Upper lobe of left lung (tissue), 4 donors: ENCODE measurements around the gene CTPS1.

Experiments
- CTCF ChIP-seq, 6 experiments: fragments of 450-650 bp in 4 of 6; fragments of 200-600 bp in 2 of 6; sonication (generic) in 2 of 6; IDR thresholded peaks; one replicate each; pipeline ENCODE4 v1.5.1; 2016 to 2019; ENCODE audit warnings: antibody characterized with exemption in 6 of 6
- EP300 ChIP-seq, 4 donors: sonication (generic); formaldehyde crosslinking; IDR thresholded peaks; one replicate each; pipeline ENCODE4 v1.5.1; 2017; ENCODE audit warnings: antibody characterized with exemption in 4 of 4, control low read depth in 2 of 4
- POLR2A ChIP-seq, 4 donors: fragments of 450-650 bp; IDR thresholded peaks; one replicate each; pipeline ENCODE4 v1.5.1; 2016 to 2017; ENCODE audit warnings: antibody characterized with exemption in 4 of 4, mild to moderate bottlenecking in 2 of 4
- POLR2AphosphoS5 ChIP-seq, 2 donors: sonication (generic); formaldehyde crosslinking; IDR thresholded peaks; one replicate each; pipeline ENCODE4 v1.5.1; 2017; ENCODE audit warnings: antibody characterized with exemption in 2 of 2

DNA sequence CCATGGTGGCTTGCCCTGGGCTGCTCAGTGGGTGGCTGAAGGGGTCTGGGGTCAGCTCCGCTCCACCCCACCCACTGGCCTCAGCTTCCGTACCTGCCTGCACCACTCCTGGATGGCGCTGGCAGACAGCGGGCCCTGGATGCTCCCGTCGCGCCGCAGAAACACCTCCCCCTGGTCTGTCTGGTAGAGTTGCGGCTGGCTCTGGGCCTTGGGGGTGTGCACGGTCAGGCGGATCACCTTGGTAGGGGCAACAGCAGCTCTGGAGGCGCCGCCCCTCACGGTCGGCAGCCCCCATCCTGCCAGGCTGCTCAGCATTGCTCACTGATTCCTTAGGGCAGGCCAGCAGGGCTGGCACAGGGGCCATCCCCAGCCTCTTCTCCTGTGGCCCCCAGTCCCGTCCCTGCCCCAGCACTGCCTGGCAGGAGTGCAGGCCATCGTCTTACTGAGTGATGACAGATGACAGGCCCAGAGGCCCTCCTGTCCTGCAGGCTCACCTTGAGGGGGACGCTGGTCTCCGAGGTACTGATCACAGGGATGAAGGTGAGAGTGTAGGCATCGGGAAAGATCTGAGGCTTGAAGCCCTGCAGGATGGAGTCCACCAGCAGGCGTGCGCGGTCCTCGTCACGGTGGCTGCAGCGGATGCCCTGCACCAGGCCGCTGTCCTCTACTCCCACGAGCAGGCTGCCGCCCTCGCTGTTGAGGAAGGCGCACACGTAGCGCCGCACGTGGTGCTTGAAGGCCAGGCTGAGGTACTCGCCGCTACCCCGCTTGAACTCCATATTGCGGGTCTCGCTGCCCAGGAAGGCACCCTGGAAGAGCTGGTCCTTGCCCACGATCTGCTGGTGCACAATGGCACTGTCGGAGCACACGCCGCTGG lies 37.9 kb downstream of the CTPS1 start:
- no peak for TF ChIP-seq EP300 (IDR thresholded peaks at IDR 0.05)
- no peak for TF ChIP-seq CTCF (IDR thresholded peaks at IDR 0.05)
- no peak for TF ChIP-seq POLR2A (IDR thresholded peaks at IDR 0.05)
- TF ChIP-seq POLR2AphosphoS5 (IDR thresholded peaks at IDR 0.05), result no peak
